ENCODE results near the gene ANGPTL1. TPM values are rescaled to one million over a fixed set of nuclear protein-coding genes. Genes with fewer than 3 reads are reported as not detected.

The ANGPTL1 gene
- total and polyA plus RNA-seq, 2 of the 8 experiments (the other 6 are each of a cell fraction or from before 2014, with no cell fraction given), result not detected

- no peak for TF ChIP-seq CHD7 (IDR thresholded peaks at IDR 0.05; ENCODE audit: insufficient replicate concordance, low read length)
- no peak for TF ChIP-seq BRCA1 (IDR thresholded peaks at IDR 0.05; ENCODE audit: low read depth, low read length)
Observed at GRCh38 chr1:178862416-178862815, 8.5 kb downstream of the ANGPTL1 start (continued).

All from H1 (cell line).